Adipocyte (in vitro differentiated cells): ENCODE results near the gene HNRNPAB.
"Not testable (repeated sequence)": the region's sequence is repeated elsewhere in the genome, so short reads cannot be mapped to it uniquely, and the experiment has no call there.

ENCODE experiments used
- DNase-seq: peaks from one replicate; pipeline ENCODE4 v3.0.0-alpha.2; 2015; ENCODE audit warnings: low read depth
- H3K27me3 ChIP-seq: replicated peaks from 2 replicates; pipeline ENCODE4 v1.7.0; 2013; ENCODE audit warnings: mild to moderate bottlenecking, low read length, moderate library complexity; ENCODE audit not compliant: control insufficient read depth, insufficient read depth
- H3K36me3 ChIP-seq: 2 replicates; pipeline ENCODE4 v1.7.0; 2013; ENCODE audit warnings: low read length, mild to moderate bottlenecking, moderate library complexity; ENCODE audit not compliant: control insufficient read depth, insufficient read depth, severe bottlenecking
- H3K4me1 ChIP-seq: 2 replicates; pipeline ENCODE4 v1.7.0; 2013; ENCODE audit warnings: mild to moderate bottlenecking, low read length, moderate library complexity; ENCODE audit not compliant: control insufficient read depth, insufficient read depth
- H3K4me3 ChIP-seq: 2 replicates; pipeline ENCODE4 v1.7.0; 2013; ENCODE audit warnings: mild to moderate bottlenecking, low read length, moderate library complexity
- H3K9ac ChIP-seq: 2 replicates; pipeline ENCODE4 v1.7.0; 2013; ENCODE audit warnings: mild to moderate bottlenecking, low read length, moderate library complexity
- H3K9me3 ChIP-seq: 2 replicates; pipeline ENCODE4 v1.7.0; 2013; ENCODE audit warnings: mild to moderate bottlenecking, low read length, moderate library complexity; ENCODE audit not compliant: control insufficient read depth

The HNRNPAB gene

GRCh38 chr5:178224403-178224802 lies 20.1 kb downstream of the HNRNPAB start:
- Histone ChIP-seq H3K4me1 (peaks cover 15% of the 10 kb centered on the region), H3K9me3 (no peaks in the 10 kb centered on the region), H3K4me3 (no peak overlapping the region), H3K36me3 (peaks cover 63% of the 10 kb centered on the region), H3K27me3 (no peaks in the 10 kb centered on the region), H3K9ac (no peak overlapping the region)
- no peak for DNase-seq

- no peak overlapping the region for H3K9ac ChIP-seq
- no peak for DNase-seq
- H3K36me3 ChIP-seq, result peaks cover 68% of the 10 kb centered on the region
- no peak overlapping the region for H3K4me3 ChIP-seq
- peaks cover 23% of the 10 kb centered on the region for H3K4me1 ChIP-seq
- H3K9me3 ChIP-seq, result no peaks in the 10 kb centered on the region
- no peaks in the 10 kb centered on the region for H3K27me3 ChIP-seq
These were observed 20.8 kb downstream of the HNRNPAB start for GRCh38 chr5:178225174-178225573.

GRCh38 chr5:178227138-178227659 lies 22.9 kb downstream of the HNRNPAB start:
- DNase-seq, result no peak
- H3K9ac ChIP-seq, result no peak overlapping the region
- H3K4me1 ChIP-seq, result peaks cover 40% of the 10 kb centered on the region
- peaks cover 48% of the 10 kb centered on the region for H3K36me3 ChIP-seq
- H3K27me3 ChIP-seq, result no peaks in the 10 kb centered on the region
- no peak overlapping the region for H3K4me3 ChIP-seq
- no peaks in the 10 kb centered on the region for H3K9me3 ChIP-seq

- H3K9me3 ChIP-seq, result no peaks in the 10 kb centered on the region
- no peaks in the 10 kb centered on the region for H3K27me3 ChIP-seq
- peaks cover 43% of the 10 kb centered on the region for H3K4me1 ChIP-seq
- DNase-seq, result no peak
- peaks cover 42% of the 10 kb centered on the region for H3K36me3 ChIP-seq
- no peak overlapping the region for H3K4me3 ChIP-seq
- H3K9ac ChIP-seq, result no peak overlapping the region
These were observed 23.6 kb downstream of the HNRNPAB start for GRCh38 chr5:178227929-178228328.

- H3K4me1 ChIP-seq, result peaks cover 45% of the 10 kb centered on the region
- no peaks in the 10 kb centered on the region for H3K27me3 ChIP-seq
- no peak for DNase-seq
- peaks cover 42% of the 10 kb centered on the region for H3K36me3 ChIP-seq
- no peak overlapping the region for H3K4me3 ChIP-seq
- no peak overlapping the region for H3K9ac ChIP-seq
- no peaks in the 10 kb centered on the region for H3K9me3 ChIP-seq
These were observed 24.3 kb downstream of the HNRNPAB start for GRCh38 chr5:178228609-178229008.

- Histone ChIP-seq H3K4me1 (peaks cover 45% of the 10 kb centered on the region), H3K36me3 (peaks cover 40% of the 10 kb centered on the region)
- not testable (repeated sequence) for H3K9ac ChIP-seq, H3K9me3 ChIP-seq, DNase-seq, H3K27me3 ChIP-seq, H3K4me3 ChIP-seq
These were observed 24.8 kb downstream of the HNRNPAB start for GRCh38 chr5:178229111-178229510.

GRCh38 chr5:178229861-178230260 lies 25.5 kb downstream of the HNRNPAB start:
- peak overlapping the region; percentile 91 for H3K4me3 ChIP-seq
- H3K9me3 ChIP-seq, result no peaks in the 10 kb centered on the region
- peaks cover 34% of the 10 kb centered on the region for H3K36me3 ChIP-seq
- H3K4me1 ChIP-seq, result peaks cover 45% of the 10 kb centered on the region
- H3K9ac ChIP-seq, result peak overlapping the region; percentile 16
- no peaks in the 10 kb centered on the region for H3K27me3 ChIP-seq
- DNase-seq, result no peak

- peaks cover 45% of the 10 kb centered on the region for H3K4me1 ChIP-seq
- peak overlapping the region; percentile 91 for H3K4me3 ChIP-seq
- peaks cover 34% of the 10 kb centered on the region for H3K36me3 ChIP-seq
- H3K27me3 ChIP-seq, result no peaks in the 10 kb centered on the region
- no peaks in the 10 kb centered on the region for H3K9me3 ChIP-seq
- DNase-seq, result peak; percentile 40
- H3K9ac ChIP-seq, result peak overlapping the region; percentile 96
These were observed 26.7 kb downstream of the HNRNPAB start for GRCh38 chr5:178230879-178231538.

- no peaks in the 10 kb centered on the region for H3K27me3 ChIP-seq
- peaks cover 51% of the 10 kb centered on the region for H3K4me1 ChIP-seq
- no peak for DNase-seq
- no peaks in the 10 kb centered on the region for H3K9me3 ChIP-seq
- H3K36me3 ChIP-seq, result peaks cover 33% of the 10 kb centered on the region
- peak overlapping the region; percentile 96 for H3K9ac ChIP-seq
- peak overlapping the region; percentile 91 for H3K4me3 ChIP-seq
These were observed 27.3 kb downstream of the HNRNPAB start for GRCh38 chr5:178231539-178232123.

- Histone ChIP-seq H3K4me1 (peaks cover 55% of the 10 kb centered on the region), H3K9ac (peak within 1 kb of the TSS; percentile 96), H3K36me3 (peaks cover 26% of the 10 kb centered on the region), H3K27me3 (no peaks in the 10 kb centered on the region), H3K9me3 (no peaks in the 10 kb centered on the region), H3K4me3 (peak within 1 kb of the TSS; percentile 91)
- peak; percentile 84 for DNase-seq
These were observed 28.0 kb downstream of the HNRNPAB start, which contains the start of gene PHYKPL for GRCh38 chr5:178232124-178232919. Gene PHYKPL (minus strand): TSS chr5:178232802. CDS start chr5:178232550, 252 bp downstream.

- no peaks in the 10 kb centered on the region for H3K27me3 ChIP-seq
- H3K4me1 ChIP-seq, result peaks cover 50% of the 10 kb centered on the region
- no peaks in the 10 kb centered on the region for H3K9me3 ChIP-seq
- DNase-seq, result no peak
- H3K4me3 ChIP-seq, result peak overlapping the region; percentile 91
- H3K9ac ChIP-seq, result peak overlapping the region; percentile 96
- H3K36me3 ChIP-seq, result peaks cover 20% of the 10 kb centered on the region
These were observed 28.6 kb downstream of the HNRNPAB start for GRCh38 chr5:178232920-178233429.
